GM18519 (cell line): ENCODE results near the gene PDIA2.
"Not testable (repeated sequence)": the region's sequence is repeated elsewhere in the genome, so short reads cannot be mapped to it uniquely, and the experiment has no call there.

Source experiments
- ATAC-seq: cut with Tn5 transposase; IDR thresholded peaks from one replicate; pipeline ENCODE4 v1.9.1; 2021; ENCODE audit warnings: mild to moderate bottlenecking, moderate library complexity; ENCODE audit not compliant: unreplicated experiment, low FRiP score

The PDIA2 gene

GRCh38 chr16:324451-325334 lies 41.7 kb downstream of the PDIA2 start:
- no peak for ATAC-seq

DNA sequence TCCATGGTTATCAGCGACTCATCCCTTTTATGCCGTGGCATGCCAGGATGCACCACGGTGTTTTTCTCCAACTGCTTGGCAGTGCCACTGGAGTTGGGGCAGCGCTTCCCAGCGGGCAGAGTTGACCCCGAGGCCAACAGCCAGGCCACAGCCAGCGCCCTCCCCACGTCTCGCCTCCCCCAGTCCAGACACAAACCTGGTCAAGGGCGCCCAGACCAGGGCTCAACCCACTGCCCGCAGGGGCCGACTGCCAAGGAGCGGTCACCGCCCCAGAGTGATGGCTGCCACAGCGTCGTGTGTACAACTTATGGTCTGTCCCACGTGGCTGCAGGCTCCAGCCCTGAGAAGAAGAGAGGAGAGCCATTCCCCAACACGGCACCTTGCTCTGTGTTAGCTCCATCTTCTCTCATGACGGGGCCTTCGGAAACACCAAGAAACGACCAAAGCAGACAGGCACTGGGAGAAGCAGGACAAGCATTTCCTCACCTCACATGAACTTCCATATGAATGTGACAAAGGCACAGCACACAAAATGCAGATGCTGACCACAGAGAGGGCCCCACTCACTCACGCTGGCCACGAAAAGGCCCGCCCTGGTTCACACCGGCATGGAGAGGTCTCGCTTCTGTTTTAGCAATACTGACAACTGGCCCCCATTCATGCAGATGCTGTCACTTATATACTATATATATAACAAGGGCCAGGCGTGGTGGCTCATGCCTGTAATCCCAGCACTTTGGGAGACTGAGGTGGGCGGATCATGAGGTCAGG lies 42.6 kb downstream of the PDIA2 start:
- ATAC-seq: no peak

- no peak for ATAC-seq
These were observed 47.8 kb downstream of the PDIA2 start for GRCh38 chr16:330741-331140.

GRCh38 chr16:331181-331814 lies 48.3 kb downstream of the PDIA2 start:
- not testable (repeated sequence) for ATAC-seq

GRCh38 chr16:333406-334094 lies 50.6 kb downstream of the PDIA2 start:
- no peak for ATAC-seq

GRCh38 chr16:334164-334832 lies 51.3 kb downstream of the PDIA2 start:
- not testable (repeated sequence) for ATAC-seq

GRCh38 chr16:334861-335632 lies 52.1 kb downstream of the PDIA2 start:
- ATAC-seq: not testable (repeated sequence)

DNA sequence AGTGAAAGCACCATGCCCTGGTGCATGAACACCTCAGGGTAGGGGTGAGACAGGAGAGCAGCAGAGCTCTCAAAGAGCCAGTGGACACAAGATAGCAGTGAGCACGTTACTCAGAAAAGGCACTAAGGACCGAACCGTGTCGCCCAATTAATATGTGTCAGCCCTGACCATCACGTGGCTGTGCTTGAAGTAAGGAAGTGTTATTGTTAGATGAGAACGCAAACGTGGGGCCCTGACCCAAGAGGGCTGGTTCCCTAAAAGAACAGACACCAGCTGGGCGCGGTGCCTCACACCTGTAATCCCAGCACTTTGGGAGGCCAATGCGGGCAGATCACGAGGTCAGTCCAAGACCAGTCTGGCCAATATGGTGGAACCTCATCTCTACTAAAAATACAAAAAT lies 53.3 kb downstream of the PDIA2 start:
- no peak for ATAC-seq
